ENCODE data around the gene SLMAP.

SLMAP gene

DNA sequence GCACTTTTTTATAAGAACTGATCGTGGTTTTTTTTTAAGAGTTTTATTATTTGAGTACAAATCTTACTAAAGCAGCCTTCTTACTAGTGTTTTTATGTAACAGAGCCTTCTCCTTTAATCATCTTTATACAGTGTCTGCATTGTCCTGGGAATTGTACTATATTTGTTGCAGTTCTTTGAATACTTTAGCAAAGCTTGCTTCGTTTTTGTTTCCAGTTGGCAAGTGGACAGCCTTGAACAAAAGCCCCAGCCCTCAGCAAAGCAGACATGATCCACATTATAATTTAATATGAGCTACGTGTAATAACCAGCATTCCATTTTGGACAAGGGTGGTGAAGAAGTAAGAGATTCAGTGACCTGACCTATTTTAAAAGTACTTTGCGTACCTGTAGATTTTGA lies 139.9 kb downstream of the SLMAP start:
- no peak for DNase-seq

DNA sequence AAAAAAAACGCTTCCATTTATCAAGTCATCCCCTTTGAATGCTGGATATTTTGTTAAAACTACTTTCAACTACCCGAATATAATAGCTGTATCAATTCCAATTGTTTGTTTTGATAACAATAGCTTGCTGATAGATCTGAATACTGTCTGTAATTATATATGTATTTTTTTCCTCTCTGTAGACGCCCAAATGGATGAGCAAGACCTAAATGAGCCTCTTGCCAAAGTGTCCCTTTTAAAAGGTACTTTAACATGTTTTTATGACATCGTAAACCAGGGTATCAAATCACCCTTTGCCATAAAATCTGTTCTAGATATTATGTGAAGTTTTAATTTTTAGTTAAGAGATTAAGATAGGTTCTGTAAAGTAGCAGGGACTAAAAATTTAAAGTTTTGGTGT lies 140.6 kb downstream of the SLMAP start:
- no peak for DNase-seq

DNA sequence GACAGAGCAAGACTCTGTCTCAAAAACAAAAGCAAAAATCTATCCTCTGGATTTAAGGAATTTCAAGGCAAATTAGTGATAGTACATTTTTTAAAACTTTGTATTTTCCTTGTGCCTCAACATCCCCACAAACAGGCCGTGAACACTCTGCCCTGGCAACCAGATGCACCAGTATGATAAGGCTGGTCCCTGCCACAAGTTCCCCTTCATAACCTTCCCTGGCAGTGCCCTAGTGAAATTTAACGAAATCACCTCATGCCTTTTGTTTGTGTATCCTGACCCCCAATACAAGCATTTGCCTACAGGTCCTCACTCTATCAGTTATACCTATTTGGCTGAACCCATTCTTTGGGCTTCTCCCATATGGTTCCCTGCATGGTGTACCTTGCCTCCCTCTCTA lies 144.7 kb downstream of the SLMAP start:
- no peak for DNase-seq

DNA sequence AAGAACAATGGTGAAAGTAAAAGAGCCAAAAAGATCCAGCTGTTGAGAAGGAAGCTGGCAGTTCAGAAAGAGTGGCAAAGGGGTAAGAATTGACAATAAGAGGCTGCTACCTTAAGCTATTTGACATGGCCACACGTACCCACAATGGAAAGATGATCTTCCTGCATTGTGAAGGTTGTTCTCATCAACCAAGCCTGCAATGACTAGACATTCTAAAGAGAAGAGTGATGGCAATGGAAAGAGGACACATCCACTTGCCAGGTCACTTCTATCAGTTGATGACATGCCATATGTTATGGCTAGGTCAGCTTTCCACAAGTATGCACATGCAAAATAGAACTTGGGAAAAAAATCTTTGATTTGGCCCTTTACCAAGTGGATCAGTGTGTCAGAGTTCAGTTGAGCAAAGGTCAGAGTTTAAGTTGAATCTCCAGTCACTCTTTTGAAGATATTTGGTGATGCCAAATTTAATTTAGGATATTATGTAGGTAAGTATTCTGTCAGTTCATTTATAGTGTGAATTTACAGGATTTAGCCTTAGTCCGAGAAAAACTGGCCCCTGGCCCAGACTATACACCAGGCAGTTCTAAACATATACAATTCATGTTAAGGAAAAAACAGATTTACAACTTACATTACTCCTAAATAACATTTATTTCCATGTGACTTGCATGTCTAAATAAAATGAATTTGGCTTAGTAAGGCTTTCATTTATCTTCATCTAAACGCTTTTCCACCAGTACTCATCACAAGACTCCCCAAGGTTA lies 147.2 kb downstream of the SLMAP start:
- DNase-seq: no peak

DNA sequence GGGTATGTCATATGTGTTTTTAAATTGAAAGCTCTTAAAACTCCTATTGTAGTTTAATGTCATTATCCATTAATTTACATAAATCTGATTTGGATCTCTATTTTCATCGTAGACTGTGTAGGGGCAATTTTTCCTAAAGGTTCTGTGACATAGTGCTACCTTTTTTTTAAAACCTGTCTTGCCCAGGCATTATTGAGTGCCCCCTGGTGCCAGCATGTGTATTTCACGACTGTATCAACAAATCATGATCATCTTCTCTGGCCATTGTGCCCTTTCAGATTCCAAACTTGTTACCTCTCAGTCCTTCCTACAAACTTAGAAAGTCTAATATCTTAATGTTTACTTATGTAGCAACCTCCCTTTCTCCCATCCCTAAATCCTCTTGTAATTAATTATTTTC lies 154.9 kb downstream of the SLMAP start:
- DNase-seq: peak; percentile 29

DNA sequence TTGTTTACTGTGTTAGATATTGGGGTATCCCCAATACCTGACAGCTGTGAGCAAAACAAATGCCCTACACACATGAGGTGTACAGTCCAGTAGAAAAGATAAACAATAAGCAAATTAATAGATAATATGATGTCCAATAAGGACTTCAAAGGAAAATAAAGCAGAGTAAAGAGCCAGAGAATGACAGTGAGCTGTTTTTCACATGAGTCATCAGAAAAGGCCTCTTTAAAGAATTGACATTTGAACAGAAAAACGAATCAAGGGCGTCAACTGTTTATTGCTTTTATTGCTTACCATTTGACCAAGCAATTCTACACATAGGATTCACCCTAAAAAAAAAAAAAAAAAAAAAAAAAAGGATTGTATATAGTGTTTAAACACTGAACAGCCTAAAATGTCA lies 155.5 kb downstream of the SLMAP start:
- DNase-seq: no peak

DNA sequence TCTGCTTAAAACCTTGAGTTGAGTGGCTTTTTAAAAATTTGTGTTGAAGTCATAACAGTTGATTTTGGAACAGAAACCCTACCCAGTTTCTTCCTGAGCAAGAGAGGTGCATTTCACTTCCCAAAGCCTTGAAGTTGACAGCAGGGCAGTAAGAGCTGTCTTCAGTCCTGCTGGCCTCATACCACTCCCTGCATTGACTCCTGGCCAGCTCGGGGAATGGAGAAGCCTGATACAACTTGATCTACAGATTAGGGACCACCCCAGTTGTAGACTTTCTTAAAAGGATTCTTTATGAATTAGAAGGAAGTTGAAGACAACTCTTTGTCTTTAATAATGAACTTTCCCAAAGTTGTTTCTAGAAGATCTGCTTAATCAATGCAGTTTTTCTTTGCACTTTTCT lies 161.5 kb downstream of the SLMAP start:
- no peak for DNase-seq

DNA sequence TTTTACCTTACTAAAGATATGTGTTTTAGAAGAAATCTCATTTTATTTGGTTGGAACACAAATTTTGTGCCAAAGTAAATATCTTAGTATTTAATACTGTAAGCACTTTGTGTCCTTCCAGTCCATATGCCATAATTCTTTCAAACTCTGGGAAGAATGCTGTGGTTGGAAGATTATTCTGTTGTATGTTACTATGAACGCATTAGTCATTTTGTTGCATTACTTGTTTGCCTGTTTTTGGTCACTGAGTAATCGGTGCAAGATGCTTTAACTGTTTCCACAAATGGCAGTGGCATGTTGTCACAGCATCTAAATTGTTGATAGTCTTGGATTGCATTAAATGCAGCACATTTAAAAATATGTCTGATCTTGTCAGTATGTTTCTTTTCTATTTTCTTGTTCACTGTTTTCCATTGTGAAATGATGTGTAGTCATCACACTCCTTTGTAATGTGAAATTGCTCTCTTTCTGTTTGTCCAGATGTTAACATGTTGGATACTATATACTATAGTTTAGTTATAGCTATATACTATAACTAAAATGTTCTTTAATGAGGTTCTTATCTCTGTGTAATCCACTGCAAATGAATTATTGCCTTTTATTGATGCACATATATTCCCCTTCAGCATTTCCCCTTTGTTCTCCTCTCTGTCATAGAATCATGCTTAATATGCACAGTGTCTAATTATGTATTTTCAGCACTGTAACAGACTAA lies 162.2 kb downstream of the SLMAP start:
- DNase-seq: no peak

DNA sequence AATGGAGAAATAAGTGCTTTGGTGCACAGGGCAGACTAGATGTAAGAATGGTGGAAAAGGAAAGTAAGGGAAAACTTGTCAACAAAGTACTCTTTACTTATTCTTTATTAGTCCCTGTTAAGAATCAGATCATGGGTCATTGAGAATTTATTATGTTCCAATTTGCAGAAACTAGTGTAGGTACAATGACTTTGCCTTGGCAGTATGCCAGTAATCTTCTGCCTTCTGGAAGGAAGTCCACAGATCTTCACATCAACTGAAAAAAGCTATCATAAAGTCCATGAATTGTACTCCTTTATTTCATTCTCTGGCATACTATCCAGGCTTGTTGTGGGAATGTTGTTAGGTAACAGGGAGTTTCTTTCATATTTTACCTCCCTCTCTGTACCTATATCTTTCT lies 163.9 kb downstream of the SLMAP start:
- no peak for DNase-seq

DNA sequence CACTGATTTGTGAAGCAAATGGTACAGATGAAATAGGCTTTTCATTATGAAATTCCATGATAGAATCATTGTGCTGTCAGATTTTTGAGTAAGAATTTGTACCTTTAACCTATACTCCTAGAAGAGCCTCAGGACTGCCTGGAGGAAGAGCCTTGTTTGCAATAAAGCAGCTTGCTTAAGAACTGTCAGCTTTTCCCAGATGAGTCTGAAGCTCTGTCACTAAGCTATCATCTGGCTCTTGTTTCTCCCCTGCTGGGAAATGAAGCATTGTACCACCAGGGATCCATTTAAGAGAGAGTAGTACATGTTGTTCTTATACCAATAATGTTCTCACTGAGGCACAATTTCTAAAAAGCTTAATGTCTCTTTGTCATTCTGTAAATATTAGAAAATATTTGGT lies 167.0 kb downstream of the SLMAP start:
- DNase-seq: no peak

DNA sequence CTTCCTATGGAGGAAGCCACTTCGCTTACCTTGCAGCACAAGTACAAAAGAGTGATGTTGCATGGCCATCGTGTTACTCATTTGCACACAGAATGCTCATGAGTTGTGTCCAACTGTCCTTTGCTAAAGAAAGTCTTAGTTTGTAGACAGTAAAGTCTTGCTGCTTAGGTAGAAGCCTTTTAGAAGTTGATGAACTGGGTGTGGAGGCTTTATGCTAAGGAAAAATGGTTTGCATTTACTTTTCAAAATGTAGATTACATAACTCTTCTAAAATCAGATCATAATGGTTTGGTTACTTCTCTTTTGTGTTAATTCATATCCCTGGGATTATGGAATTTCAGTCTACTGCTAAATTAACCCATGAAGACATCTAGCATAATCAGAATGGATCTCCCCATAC lies 167.6 kb downstream of the SLMAP start:
- no peak for DNase-seq

DNA sequence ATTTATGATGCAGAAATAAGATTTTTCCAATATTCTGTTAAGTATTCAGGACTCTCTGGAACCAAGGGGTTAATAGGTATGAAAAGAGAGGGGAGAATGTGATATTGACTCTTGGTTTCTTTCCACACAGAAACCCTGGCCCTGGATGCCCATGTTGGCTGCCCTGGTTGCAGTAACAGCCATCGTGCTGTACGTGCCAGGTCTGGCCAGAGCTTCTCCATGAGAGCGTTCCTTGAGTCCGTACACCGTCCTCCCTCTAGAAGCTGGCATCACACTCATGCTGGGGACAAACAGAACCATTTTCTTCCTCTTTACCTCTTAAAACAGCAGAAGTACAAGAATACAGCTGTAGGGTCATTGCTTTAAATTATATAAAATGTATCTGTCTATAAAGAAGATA lies 171.1 kb downstream of the SLMAP start:
- no peak for DNase-seq

DNA sequence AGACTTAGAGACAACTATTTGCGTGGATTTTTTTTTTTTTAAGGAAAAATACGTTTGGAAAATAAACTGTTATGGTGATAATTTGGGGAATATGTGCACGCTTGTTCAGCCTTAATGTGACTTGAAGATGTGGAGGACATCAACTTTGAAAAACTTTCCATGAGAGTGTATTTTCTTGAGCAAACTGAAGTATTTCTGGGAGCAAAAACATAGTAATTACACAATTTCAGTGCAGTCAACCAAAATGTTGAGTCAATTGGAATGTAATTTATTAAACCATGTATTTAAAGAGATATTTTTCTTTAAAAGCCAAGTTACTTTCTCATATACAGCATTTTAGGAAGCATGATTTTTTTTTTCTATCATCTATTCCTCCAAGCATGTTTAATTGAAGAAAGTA lies 171.8 kb downstream of the SLMAP start:
- DNase-seq: no peak

DNA sequence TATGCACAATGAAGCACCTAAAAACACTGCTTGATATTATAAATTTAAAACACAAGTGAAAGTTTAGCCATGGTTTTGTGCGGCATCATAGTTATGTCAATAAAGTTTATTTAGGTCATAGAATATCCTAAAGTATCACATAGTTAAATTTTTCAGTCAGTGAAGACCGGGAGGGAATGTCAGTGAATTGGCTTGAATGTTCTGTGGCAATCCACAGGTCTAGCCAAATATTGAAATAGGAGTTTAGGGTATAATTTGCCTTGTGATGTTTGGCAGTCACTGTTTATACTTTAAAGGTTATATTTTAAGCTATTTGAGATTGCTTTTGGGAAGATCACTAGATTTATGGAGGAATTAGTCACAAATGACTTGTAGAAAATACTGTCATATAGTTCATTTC lies 172.4 kb downstream of the SLMAP start:
- no peak for DNase-seq

DNA sequence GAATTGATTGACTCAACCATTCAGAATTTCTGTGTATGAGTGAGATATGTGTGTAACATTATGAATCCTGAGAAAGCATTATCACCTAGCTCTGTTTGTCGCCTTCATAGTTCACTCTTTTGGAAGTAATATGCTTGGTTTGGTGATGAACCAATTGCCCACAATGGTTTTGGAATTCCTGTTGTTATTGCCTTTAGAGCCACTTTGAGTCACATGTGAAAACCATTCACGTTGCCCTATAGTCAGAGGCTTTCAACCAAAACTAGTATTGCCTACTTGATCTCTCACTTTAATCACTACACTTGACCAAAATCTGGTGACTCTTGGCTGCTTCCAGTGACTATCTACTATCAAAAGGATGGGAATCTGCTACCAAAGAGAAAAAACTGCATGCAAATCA lies 173.9 kb downstream of the SLMAP start:
- DNase-seq: no peak

DNA sequence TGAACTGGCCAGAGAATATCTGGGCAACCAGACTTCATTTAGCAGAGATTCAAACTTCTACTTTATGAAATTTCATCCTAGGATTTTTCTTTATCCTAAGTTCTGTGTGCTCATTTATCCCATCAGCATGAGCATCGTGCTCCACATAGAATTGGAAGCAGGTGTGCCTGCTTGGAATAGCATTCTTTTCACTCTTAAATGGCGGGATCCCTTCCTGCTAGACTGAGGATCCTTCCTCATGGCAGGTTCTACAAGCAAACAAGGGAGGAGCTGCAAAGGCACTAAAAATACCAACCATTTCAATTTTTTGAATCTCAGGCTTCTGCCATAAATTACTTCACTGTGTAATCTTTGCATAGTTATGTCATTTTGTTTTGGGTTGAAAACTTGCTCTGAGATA lies 177.5 kb downstream of the SLMAP start:
- DNase-seq: no peak

DNA sequence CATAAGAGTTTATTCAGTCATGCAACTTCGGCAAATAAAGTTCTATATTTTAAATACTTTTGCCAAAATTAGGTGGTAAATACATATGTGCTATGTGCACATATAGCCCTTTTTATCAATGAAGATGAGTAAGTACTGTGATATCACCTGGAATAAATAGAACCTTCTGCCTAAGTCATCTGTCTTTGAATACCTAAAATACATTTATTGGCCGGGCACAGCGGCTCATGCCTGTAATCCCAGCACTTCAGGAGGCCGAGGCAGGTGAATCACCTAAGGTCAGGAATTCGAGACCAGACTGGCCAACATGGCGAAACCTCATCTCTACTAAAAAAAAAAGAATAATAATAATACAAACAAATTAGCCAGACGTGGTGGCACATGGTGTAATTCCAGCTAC lies 178.3 kb downstream of the SLMAP start:
- DNase-seq: no peak

DNA sequence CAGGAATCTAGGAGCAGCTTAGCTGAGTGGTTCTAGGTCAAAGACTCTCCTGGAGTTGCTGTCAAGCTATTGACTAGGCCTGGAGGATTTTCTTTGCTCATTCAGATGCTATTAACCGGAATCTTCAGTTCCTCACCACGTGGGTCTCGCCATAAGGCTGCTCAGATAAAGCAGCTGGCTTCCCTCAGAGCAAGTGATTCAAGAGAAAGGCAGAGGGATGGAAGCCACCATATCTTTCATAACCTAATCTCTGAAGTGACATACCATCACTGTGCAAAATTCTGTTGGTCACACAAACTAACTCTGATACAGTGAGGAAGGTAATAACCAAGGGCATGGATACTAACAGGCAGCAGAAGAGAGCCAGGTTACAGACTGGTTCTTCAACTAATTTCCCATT lies 179.4 kb downstream of the SLMAP start:
- DNase-seq: no peak

DNA sequence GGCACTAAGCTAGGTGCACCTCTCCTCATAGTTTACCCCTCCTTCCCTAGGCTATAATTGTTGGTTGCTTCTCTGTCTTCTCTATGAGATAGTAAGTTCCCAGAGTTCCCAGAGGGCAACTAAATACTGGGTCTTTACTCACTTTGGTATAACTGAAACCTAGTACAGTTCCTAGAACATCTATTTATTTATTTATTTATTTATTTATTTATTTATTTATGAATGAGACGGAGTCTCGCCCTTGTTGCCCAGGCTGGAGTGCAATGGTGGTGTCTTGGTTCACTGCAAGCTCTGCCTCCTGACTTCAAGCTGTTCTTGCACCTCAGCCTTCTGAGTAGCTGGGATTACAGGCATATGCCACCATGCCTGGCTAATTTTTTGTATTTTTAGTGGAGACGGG lies 181.0 kb downstream of the SLMAP start:
- DNase-seq: no peak

DNA sequence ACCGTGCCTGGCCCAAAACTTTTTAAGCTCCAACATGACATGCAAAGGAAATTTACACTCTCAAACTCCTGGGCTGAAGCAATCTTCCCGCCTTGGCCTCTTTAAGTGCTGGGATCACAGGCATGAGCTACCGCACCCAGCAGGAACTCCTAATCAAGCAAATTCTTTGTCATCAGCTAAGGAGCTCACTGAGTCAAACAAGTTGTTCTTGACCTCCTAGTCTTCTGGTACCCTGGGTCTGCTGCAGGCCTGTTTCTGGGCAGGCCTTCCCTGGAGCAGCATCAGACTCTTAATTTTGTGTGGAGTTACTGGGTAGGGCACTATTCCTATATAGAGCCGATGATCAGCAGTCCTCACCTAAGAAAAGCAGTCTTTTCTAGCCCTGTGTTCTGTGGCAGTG lies 183.7 kb downstream of the SLMAP start:
- DNase-seq: no peak

DNA sequence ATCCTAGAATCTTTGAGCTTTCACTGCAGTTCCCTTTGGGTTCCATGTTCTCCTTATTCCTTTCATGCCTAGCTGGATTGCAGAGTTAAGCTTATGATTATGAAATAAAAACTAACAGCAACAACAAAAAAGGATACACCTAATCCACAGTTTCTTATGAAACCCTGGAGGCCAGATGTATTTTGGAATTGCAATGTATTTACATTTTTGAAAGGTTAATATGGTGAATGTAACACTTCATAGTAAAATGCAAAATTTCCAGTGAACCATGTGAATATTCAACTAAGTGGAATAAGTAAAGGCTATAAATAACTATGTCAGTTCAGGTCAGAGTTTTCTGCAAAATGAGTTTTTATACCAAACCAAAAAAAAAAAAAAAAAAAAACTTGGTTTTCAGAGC lies 186.3 kb downstream of the SLMAP start:
- no peak for DNase-seq

DNA sequence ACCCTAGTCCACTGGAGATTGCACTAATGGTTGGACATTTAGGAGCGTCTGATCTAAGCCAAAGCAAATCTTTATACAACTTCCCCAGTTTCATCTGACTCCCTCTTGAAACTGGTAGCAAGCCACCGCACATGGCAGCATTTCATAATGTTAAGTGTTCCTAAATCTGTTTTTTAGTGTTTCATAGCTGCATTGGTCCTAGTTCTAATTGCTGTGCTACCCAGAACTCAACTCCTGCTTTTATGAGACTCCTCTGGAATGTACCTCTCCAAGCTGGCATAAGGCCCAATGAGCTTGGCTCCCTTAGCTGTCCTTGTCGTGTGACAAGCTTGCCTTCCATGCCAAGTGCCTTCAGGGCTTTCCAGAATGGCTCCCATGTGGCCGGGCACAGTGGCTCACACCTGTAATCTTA lies 186.8 kb downstream of the SLMAP start:
- no peak for DNase-seq

DNA sequence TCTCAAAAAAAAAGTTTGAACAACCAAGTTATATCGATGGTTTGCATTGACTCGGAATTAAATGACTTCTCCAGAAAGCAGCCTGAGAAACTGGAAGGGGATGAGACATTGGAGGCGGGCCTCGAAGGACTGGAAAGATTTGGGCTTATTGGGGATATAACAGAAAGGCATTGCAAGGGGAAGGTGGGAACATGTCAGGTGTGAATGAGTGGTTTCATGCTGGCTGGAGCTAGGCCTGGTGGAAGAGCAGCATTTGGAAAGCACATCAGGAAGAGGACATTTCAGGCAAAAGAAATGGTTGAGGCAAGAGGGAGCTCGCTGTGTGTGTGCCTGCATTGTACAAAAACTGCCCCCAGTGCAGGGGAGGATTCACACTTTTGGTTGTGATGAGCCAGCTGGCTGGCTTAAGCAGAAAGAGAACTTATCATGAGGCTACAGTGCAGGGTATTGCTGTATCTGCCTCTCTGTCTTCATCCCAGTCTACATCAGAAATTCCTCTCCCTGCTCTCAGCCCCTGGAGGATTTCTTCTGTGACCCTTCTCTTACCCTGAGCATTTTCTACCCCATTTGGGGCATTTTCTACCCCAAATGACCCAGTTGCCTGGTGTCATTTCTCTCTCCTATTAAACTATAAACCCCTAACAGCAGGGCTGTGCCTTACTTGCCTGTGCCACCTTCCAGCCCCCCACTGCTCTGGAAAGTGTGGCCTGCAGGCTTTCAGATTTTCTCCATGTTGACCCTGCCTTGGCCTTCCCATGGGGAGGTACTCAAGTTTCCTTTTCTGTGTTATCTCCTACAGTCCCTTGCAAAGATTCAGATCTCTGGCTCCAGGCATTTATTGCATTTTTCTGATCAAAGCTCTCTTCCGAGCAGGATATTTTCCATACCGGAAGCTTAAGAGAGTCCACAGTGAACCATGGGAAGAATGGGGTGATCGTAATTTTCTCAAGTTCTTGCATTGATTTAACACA lies 187.7 kb downstream of the SLMAP start:
- DNase-seq: no peak

DNA sequence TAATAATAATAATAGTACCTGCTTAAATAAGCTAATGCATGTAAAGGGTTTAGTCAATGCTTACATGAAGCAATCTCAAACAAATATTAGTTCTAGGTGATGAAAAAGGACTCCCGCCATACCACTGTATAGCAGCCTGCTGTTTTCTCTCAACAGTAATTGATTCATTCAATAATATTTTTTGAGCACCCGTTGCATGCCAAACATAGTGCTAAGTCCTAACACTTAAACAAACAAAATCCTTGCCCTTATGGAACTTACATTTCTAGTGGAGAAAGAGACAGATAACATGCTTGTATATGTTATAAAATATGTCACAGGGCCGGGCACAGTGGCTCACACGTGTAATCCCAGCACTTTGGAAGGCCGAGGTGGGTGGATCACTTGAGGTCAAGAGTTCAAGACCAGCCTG lies 190.9 kb downstream of the SLMAP start:
- DNase-seq: no peak
